Measurements from ENCODE around the gene CPED1.

CPED1 gene

DNA sequence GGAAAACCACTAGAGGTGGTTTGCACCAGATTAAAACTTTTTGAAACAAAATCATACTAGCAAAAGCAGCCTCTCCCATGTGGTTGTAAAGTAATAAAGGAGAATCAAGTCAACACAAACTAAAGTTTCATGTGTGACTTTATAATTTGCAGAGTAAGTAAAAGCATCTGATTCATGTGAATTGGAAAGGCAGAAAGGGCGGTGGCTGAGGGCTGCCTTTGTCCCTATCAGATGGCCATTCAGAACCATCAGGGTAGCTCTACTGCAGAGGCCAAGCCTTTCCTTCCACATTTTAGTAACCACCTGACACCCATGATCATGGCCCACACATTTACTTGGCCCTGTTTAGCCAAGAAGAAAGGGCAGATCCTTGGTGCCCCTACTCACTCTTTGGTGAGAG is 356.0 kb downstream of the CPED1 start:
- Histone ChIP-seq H3K27ac (no peak overlapping the region), H3K36me3 (replicated peaks) (peaks cover 15% of the 10 kb centered on the region), H3K27me3 (replicated peaks) (no peaks in the 10 kb centered on the region), H3K4me3 (ENCODE audit: low read depth, low read length) (no peak overlapping the region)
- no peak for DNase-seq
- in situ Hi-C loops (cut with HindIII; ENCODE audit: low pct_ligation_motif_present, low sequenced_read_pairs), result loop anchor here (25.0 kb wide), 2 partner anchors 207 to 357 kb away; partner anchors contain the start of gene CPED1
- TF ChIP-seq, protein P1, sequence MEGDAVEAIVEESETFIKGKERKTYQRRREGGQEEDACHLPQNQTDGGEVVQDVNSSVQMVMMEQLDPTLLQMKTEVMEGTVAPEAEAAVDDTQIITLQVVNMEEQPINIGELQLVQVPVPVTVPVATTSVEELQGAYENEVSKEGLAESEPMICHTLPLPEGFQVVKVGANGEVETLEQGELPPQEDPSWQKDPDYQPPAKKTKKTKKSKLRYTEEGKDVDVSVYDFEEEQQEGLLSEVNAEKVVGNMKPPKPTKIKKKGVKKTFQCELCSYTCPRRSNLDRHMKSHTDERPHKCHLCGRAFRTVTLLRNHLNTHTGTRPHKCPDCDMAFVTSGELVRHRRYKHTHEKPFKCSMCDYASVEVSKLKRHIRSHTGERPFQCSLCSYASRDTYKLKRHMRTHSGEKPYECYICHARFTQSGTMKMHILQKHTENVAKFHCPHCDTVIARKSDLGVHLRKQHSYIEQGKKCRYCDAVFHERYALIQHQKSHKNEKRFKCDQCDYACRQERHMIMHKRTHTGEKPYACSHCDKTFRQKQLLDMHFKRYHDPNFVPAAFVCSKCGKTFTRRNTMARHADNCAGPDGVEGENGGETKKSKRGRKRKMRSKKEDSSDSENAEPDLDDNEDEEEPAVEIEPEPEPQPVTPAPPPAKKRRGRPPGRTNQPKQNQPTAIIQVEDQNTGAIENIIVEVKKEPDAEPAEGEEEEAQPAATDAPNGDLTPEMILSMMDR (IDR thresholded peaks at IDR 0.05; ENCODE audit: low read depth, low read length, missing control alignments), result no peak
